HEK293 (cell line): ENCODE data around the gene PTGIR.

Experiments used
- CTCF ChIA-PET: fragments of 350-600 bp; formaldehyde crosslinking; extraction: SDS; loops from one replicate; lab custom pipeline; 2021; ENCODE audit warnings: antibody characterized with exemption; lab: Yijun Ruan, JAX
- POLR2A ChIA-PET: fragments of 300-600 bp; formaldehyde crosslinking; extraction: SDS; loops from one replicate; lab custom pipeline; 2020; ENCODE audit warnings: antibody characterized with exemption, inconsistent platforms; lab: Yijun Ruan, JAX
- H3K27ac ChIP-seq: fragments of 200-500 bp; sonication (Bioruptor generic); 2 replicates; pipeline ENCODE4 v1.5.1; 2014; ENCODE audit warnings: low read depth, low read length, control low read depth, inconsistent platforms; ENCODE audit errors: extremely low read depth
- H3K36me3 ChIP-seq, 2 experiments: fragments of 200-500 bp in 1 of 2; sonication (Bioruptor generic) in 1 of 2; 1 replicate in 1 of 2; 2 replicates in 1 of 2; pipeline ENCODE4 v1.5.1; 2014 to 2017; ENCODE audit warnings: inconsistent platforms in 2 of 2, low read length in 2 of 2; ENCODE audit not compliant: control insufficient read depth in 2 of 2, insufficient read depth in 1 of 2
- H3K4me1 ChIP-seq: fragments of 200-500 bp; sonication (Bioruptor generic); 2 replicates; pipeline ENCODE4 v1.5.1; 2014; ENCODE audit warnings: mild to moderate bottlenecking, low read length, inconsistent platforms; ENCODE audit not compliant: control insufficient read depth, insufficient read depth
- H3K4me3 ChIP-seq: 2 replicates; pipeline ENCODE4 v1.5.1; 2011; ENCODE audit warnings: low read depth, mild to moderate bottlenecking, control low read depth, low read length, moderate library complexity
- H3K9me3 ChIP-seq: fragments of 200-500 bp; sonication (Bioruptor generic); 2 replicates; pipeline ENCODE4 v1.5.1; 2014; ENCODE audit warnings: low read depth, low read length, inconsistent platforms; ENCODE audit not compliant: control insufficient read depth, insufficient read depth
- ATF2 ChIP-seq: fragments of 450-650 bp; formaldehyde crosslinking; IDR thresholded peaks from 2 replicates; pipeline ENCODE4 v1.5.1; 2016; ENCODE audit warnings: missing biosample characterization, missing genetic modification characterization, low read depth
- FEZF1 ChIP-seq: fragments of 450-650 bp; formaldehyde crosslinking; IDR thresholded peaks from 2 replicates; pipeline ENCODE4 v1.5.1; 2016; ENCODE audit warnings: missing biosample characterization, missing genetic modification characterization
- GLI2 ChIP-seq: fragments of 450-650 bp; formaldehyde crosslinking; IDR thresholded peaks from 2 replicates; pipeline ENCODE4; 2017; ENCODE audit warnings: missing biosample characterization, missing genetic modification characterization, low read depth, borderline replicate concordance
- OSR2 ChIP-seq: fragments of 450-650 bp; formaldehyde crosslinking; IDR thresholded peaks from 2 replicates; pipeline ENCODE4 v1.5.1; 2016; ENCODE audit warnings: missing biosample characterization, missing genetic modification characterization
- PRDM1 ChIP-seq: fragments of 450-650 bp; formaldehyde crosslinking; IDR thresholded peaks from 2 replicates; pipeline ENCODE4; 2016; ENCODE audit warnings: missing biosample characterization, missing genetic modification characterization
- SALL2 ChIP-seq: fragments of 450-650 bp; formaldehyde crosslinking; IDR thresholded peaks from 2 replicates; pipeline ENCODE4 v1.5.0; 2017; ENCODE audit warnings: missing biosample characterization, mild to moderate bottlenecking, missing genetic modification characterization, borderline replicate concordance
- SETDB1 ChIP-seq: IDR thresholded peaks from one replicate; pipeline ENCODE4 v1.6.1; 2017; ENCODE audit warnings: mild to moderate bottlenecking, low read length, moderate library complexity, mixed read lengths; ENCODE audit not compliant: insufficient read length
- SP2 ChIP-seq: fragments of 450-650 bp; formaldehyde crosslinking; IDR thresholded peaks from 2 replicates; pipeline ENCODE4 v1.5.1; 2016; ENCODE audit warnings: missing biosample characterization, missing genetic modification characterization
- SP3 ChIP-seq: fragments of 450-650 bp; formaldehyde crosslinking; IDR thresholded peaks from 2 replicates; pipeline ENCODE4 v1.5.1; 2016; ENCODE audit warnings: missing biosample characterization, missing genetic modification characterization
- ZBTB17 ChIP-seq: fragments of 450-650 bp; formaldehyde crosslinking; IDR thresholded peaks from 2 replicates; pipeline ENCODE4 v1.5.1; 2016; ENCODE audit warnings: missing biosample characterization, missing genetic modification characterization
- ZBTB20 ChIP-seq: fragments of 450-650 bp; formaldehyde crosslinking; IDR thresholded peaks from 2 replicates; pipeline ENCODE4 v1.5.1; 2016; ENCODE audit warnings: missing biosample characterization, missing genetic modification characterization
- ZFP41 ChIP-seq: fragments of 450-650 bp; formaldehyde crosslinking; IDR thresholded peaks from 2 replicates; pipeline ENCODE4 v1.5.1; 2016; ENCODE audit warnings: missing biosample characterization, missing genetic modification characterization, borderline replicate concordance
- ZNF133 ChIP-seq: fragments of 450-650 bp; formaldehyde crosslinking; IDR thresholded peaks from 2 replicates; pipeline ENCODE4 v1.5.1; 2016; ENCODE audit warnings: missing biosample characterization, missing genetic modification characterization
- ZNF140 ChIP-seq: fragments of 450-650 bp; formaldehyde crosslinking; IDR thresholded peaks from 2 replicates; pipeline ENCODE4 v1.5.1; 2016; ENCODE audit warnings: missing biosample characterization, missing genetic modification characterization
- ZNF157 ChIP-seq: fragments of 450-650 bp; formaldehyde crosslinking; IDR thresholded peaks from 2 replicates; pipeline ENCODE4 v1.5.1; 2016; ENCODE audit warnings: missing biosample characterization, missing genetic modification characterization
- ZNF335 ChIP-seq: fragments of 450-650 bp; formaldehyde crosslinking; conservative IDR thresholded peaks from 2 replicates; pipeline ENCODE4 v1.5.1; 2016; ENCODE audit warnings: missing biosample characterization, missing genetic modification characterization
- ZNF513 ChIP-seq: fragments of 450-650 bp; IDR thresholded peaks from 2 replicates; pipeline ENCODE4 v1.5.1; 2018; ENCODE audit warnings: missing biosample characterization, missing genetic modification characterization
- ZNF514 ChIP-seq: fragments of 450-650 bp; formaldehyde crosslinking; IDR thresholded peaks from 2 replicates; pipeline ENCODE4 v1.5.1; 2016; ENCODE audit warnings: missing biosample characterization, missing genetic modification characterization
- ZNF596 ChIP-seq: fragments of 450-650 bp; IDR thresholded peaks from 2 replicates; pipeline ENCODE4 v1.5.0; 2018; ENCODE audit warnings: missing biosample characterization, mild to moderate bottlenecking, missing genetic modification characterization, moderate library complexity
- ZNF624 ChIP-seq: fragments of 450-650 bp; formaldehyde crosslinking; IDR thresholded peaks from 2 replicates; pipeline ENCODE4 v1.5.1; 2017; ENCODE audit warnings: missing biosample characterization, missing genetic modification characterization
- ZNF701 ChIP-seq: fragments of 450-650 bp; formaldehyde crosslinking; IDR thresholded peaks from 2 replicates; pipeline ENCODE4 v1.5.1; 2016; ENCODE audit warnings: missing biosample characterization, missing genetic modification characterization
- ZNF76 ChIP-seq: fragments of 450-650 bp; formaldehyde crosslinking; IDR thresholded peaks from 2 replicates; pipeline ENCODE4; 2016; ENCODE audit warnings: low read depth, missing biosample characterization, missing genetic modification characterization, borderline replicate concordance
- ZNF768 ChIP-seq: fragments of 450-650 bp; formaldehyde crosslinking; IDR thresholded peaks from 2 replicates; pipeline ENCODE4 v1.5.1; 2018; ENCODE audit warnings: missing biosample characterization, mild to moderate bottlenecking, missing genetic modification characterization
- ZSCAN16 ChIP-seq: fragments of 450-650 bp; formaldehyde crosslinking; IDR thresholded peaks from 2 replicates; pipeline ENCODE4 v1.5.1; 2016; ENCODE audit warnings: missing biosample characterization, missing genetic modification characterization
- TF ChIP-seq, protein P1 (sequence below): fragments of 450-650 bp; formaldehyde crosslinking; IDR thresholded peaks from 2 replicates; pipeline ENCODE4; 2016; ENCODE audit warnings: missing biosample characterization, missing genetic modification characterization
- TF ChIP-seq, protein P2 (sequence below): fragments of 450-650 bp; formaldehyde crosslinking; IDR thresholded peaks from 2 replicates; pipeline ENCODE4 v1.5.1; 2016; ENCODE audit warnings: missing biosample characterization, missing genetic modification characterization, borderline replicate concordance

Gene PTGIR

DNA sequence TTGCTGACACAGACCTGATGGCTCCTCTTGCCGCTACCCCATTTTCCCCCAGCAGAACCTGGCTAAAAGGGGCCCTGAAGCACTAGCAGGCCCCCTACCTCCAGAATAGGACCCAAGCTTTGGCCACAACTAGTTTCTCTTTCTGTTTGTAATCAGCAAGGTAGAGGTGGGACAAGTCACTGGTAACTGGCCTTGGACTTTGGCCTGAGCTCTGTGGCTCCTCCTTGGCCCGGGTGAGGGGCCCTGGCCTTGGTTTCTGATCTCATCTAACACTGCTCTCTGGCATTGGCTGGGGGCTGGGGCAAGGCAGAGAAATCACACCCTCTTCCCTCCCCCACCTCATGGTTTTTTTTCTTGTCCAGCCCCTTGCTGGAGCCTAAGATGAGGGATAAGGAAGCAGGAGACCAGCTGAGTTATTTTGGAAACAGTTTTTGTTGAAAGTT lies 21.7 kb downstream of the PTGIR start (continued):
- TF ChIP-seq ZNF768 (tag by site-specific recombination) (no peak), OSR2 (no peak), ZNF140 (tag by site-specific recombination) (no peak), ZNF335 (peak; percentile 19; the same call in 1 of the 2 replicates), ZNF596 (tag by site-specific recombination) (no peak), ZNF701 (tag by site-specific recombination) (no peak), ZNF514 (tag by site-specific recombination) (no peak), SP2 (tag by site-specific recombination) (0 out of 2 replicates have a peak, but pooled peaks have one; percentile 11), SALL2 (tag by site-specific recombination) (no peak), SP3 (peak; percentile 29; the same call in 1 of the 2 replicates)
- TF ChIP-seq, protein P1, sequence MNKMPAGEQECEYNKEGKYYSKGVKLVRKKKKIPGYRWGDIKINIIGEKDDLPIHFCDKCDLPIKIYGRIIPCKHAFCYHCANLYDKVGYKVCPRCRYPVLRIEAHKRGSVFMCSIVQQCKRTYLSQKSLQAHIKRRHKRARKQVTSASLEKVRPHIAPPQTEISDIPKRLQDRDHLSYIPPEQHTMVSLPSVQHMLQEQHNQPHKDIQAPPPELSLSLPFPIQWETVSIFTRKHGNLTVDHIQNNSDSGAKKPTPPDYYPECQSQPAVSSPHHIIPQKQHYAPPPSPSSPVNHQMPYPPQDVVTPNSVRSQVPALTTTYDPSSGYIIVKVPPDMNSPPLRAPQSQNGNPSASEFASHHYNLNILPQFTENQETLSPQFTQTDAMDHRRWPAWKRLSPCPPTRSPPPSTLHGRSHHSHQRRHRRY (tag by site-specific recombination): no peak

DNA sequence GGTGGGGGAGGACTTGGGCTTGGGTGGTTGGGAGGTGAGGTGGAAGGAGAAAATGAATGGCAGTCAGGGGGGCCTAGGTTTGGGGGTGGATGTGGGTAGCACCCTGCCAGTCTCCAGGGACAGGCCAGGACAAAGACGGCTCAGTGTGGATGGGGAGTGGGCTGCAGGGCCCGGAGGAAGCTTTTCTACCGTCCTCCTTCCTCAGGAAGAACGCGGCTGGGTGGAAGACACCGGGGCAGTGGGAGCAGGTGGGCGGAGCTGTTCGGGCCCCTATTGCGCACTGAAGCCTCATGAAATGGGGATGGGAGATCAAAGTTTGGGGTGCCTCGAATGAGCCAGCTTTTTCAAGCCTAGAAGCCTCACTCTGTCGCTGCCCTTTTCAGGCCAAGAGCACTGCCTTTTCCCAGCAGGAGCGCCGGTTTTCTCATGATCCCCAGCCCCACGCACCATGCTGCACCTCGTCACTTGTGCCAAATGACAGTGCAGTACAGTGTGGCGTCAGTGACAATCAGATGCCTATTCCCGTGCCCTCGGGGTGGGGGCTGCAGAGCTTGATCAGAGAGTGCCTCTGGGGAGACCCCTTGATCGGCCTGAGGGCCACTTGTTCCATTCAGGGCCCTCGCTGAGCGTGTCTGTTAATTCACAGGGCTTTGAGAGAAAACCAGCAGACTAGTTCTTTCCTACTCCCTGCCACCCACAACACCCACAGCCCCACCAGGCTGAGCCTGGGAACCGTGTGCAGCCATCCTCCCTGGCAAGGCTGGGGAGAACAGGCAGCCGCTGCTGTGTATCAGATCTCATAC lies 22.3 kb downstream of the PTGIR start:
- H3K9me3 ChIP-seq: no peaks in the 10 kb centered on the region
- ChIA-PET CTCF (interaction anchor here (0.6 to 4.7 kb wide), 6 partner anchors 9 to 60 kb away, joined by 3 to 41 read pairs (median 13); partner anchors contain the start of gene DACT3), POLR2A (interaction anchor here (0.7 to 3.3 kb wide), 5 partner anchors 8 to 59 kb away, joined by 4 to 39 read pairs (median 13); partner anchors contain the start of gene DACT3)
- H3K36me3 ChIP-seq: peaks cover 16 to 43% of the 10 kb centered on the region in 2 experiments
- H3K4me1 ChIP-seq: peaks cover 8% of the 10 kb centered on the region
- peak overlapping the region; percentile 99; the same call in 1 of the 2 replicates for H3K27ac ChIP-seq
- H3K4me3 ChIP-seq: peak overlapping the region; percentile 94
- TF ChIP-seq PRDM1 (tag by site-specific recombination) (no peak), ZNF133 (tag by site-specific recombination) (no peak), ZFP41 (tag by site-specific recombination) (no peak), ZSCAN16 (tag by site-specific recombination) (no peak), ZNF624 (no peak), ZNF513 (tag by site-specific recombination) (no peak), ZBTB20 (peak; percentile 58; the same call in 1 of the 2 replicates), ZNF76 (no peak), ATF2 (tag by site-specific recombination) (no peak), SALL2 (tag by site-specific recombination) (no peak), SETDB1 (no peak), GLI2 (tag by site-specific recombination) (no peak), ZBTB17 (0 out of 2 replicates have a peak, but pooled peaks have one; percentile 25), FEZF1 (0 out of 2 replicates have a peak, but pooled peaks have one; percentile 18), ZNF157 (no peak)
- TF ChIP-seq, protein P2, sequence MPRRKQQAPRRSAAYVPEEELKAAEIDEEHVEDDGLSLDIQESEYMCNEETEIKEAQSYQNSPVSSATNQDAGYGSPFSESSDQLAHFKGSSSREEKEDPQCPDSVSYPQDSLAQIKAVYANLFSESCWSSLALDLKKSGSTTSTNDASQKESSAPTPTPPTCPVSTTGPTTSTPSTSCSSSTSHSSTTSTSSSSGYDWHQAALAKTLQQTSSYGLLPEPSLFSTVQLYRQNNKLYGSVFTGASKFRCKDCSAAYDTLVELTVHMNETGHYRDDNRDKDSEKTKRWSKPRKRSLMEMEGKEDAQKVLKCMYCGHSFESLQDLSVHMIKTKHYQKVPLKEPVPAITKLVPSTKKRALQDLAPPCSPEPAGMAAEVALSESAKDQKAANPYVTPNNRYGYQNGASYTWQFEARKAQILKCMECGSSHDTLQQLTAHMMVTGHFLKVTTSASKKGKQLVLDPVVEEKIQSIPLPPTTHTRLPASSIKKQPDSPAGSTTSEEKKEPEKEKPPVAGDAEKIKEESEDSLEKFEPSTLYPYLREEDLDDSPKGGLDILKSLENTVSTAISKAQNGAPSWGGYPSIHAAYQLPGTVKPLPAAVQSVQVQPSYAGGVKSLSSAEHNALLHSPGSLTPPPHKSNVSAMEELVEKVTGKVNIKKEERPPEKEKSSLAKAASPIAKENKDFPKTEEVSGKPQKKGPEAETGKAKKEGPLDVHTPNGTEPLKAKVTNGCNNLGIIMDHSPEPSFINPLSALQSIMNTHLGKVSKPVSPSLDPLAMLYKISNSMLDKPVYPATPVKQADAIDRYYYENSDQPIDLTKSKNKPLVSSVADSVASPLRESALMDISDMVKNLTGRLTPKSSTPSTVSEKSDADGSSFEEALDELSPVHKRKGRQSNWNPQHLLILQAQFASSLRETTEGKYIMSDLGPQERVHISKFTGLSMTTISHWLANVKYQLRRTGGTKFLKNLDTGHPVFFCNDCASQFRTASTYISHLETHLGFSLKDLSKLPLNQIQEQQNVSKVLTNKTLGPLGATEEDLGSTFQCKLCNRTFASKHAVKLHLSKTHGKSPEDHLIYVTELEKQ: no peak
